Mesenchymal stem cell (in vitro differentiated cells and primary cell): ENCODE measurements around the gene ADARB2.

Experiments
- DNase-seq: peaks from one replicate; pipeline ENCODE4 v3.0.0-alpha.2; 2013
- H2AFZ ChIP-seq: one replicate; pipeline ENCODE4 v1.6.1; 2013; ENCODE audit warnings: low read depth, mild to moderate bottlenecking, control low read depth, inconsistent platforms, low read length, moderate library complexity
- H2AK5ac ChIP-seq: 2 replicates; pipeline ENCODE4 v1.6.1; 2013; ENCODE audit warnings: low read length, moderate library complexity, mild to moderate bottlenecking, inconsistent platforms; ENCODE audit not compliant: severe bottlenecking
- H2BK120ac ChIP-seq: one replicate; pipeline ENCODE4 v1.6.1; 2013; ENCODE audit warnings: low read depth, mild to moderate bottlenecking, inconsistent platforms, low read length, moderate library complexity
- H2BK12ac ChIP-seq, 2 experiments: one replicate each; pipeline ENCODE4 v1.6.1; 2013; ENCODE audit warnings: inconsistent platforms in 2 of 2, low read length in 2 of 2, mild to moderate bottlenecking in 2 of 2, moderate library complexity in 2 of 2, control low read depth in 1 of 2
- H2BK15ac ChIP-seq: one replicate; pipeline ENCODE4 v1.6.1; 2013; ENCODE audit warnings: mild to moderate bottlenecking, low read depth, inconsistent platforms; ENCODE audit not compliant: poor library complexity, severe bottlenecking
- H2BK5ac ChIP-seq: 2 replicates; pipeline ENCODE4 v1.6.1; 2013; ENCODE audit warnings: low read depth, mild to moderate bottlenecking, low read length, control low read depth, inconsistent platforms; ENCODE audit not compliant: poor library complexity, severe bottlenecking
- H3K14ac ChIP-seq, 2 experiments: one replicate each; pipeline ENCODE4 v1.6.1; 2013; ENCODE audit warnings: inconsistent platforms in 2 of 2, low read length in 2 of 2, control low read depth in 1 of 2, mild to moderate bottlenecking in 1 of 2, moderate library complexity in 1 of 2
- H3K18ac ChIP-seq, 2 experiments: one replicate each; pipeline ENCODE4 v1.6.1; 2013; ENCODE audit warnings: inconsistent platforms in 2 of 2, low read length in 2 of 2, control low read depth in 1 of 2, low read depth in 1 of 2, mild to moderate bottlenecking in 1 of 2
- H3K23ac ChIP-seq, 2 experiments: one replicate each; pipeline ENCODE4 v1.6.1; 2013; ENCODE audit warnings: inconsistent platforms in 2 of 2, low read length in 2 of 2, mild to moderate bottlenecking in 2 of 2, moderate library complexity in 2 of 2, control low read depth in 1 of 2
- H3K27ac ChIP-seq: 2 replicates; pipeline ENCODE4 v1.5.1; 2013; ENCODE audit warnings: mild to moderate bottlenecking, moderate library complexity, low read length, control low read depth, inconsistent platforms; ENCODE audit not compliant: poor library complexity, severe bottlenecking
- H3K27me3 ChIP-seq, 2 experiments: 2 replicates each; pipeline versions ENCODE4 v1.6.1 to v1.7.0; 2013; ENCODE audit warnings: low read length in 2 of 2, mild to moderate bottlenecking in 2 of 2, moderate library complexity in 2 of 2, control low read depth in 1 of 2, inconsistent platforms in 1 of 2; ENCODE audit not compliant: control insufficient read depth in 1 of 2, insufficient read depth in 1 of 2
- H3K36me3 ChIP-seq, 2 experiments: 2 replicates each; pipeline versions ENCODE4 v1.6.1 to v1.7.0; 2013; ENCODE audit warnings: low read length in 2 of 2, control low read depth in 1 of 2, inconsistent platforms in 1 of 2, low read depth in 1 of 2, mild to moderate bottlenecking in 1 of 2; ENCODE audit not compliant: insufficient read depth in 2 of 2, control insufficient read depth in 1 of 2
- H3K4ac ChIP-seq, 2 experiments: one replicate each; pipeline ENCODE4 v1.6.1; 2013; ENCODE audit warnings: inconsistent platforms in 2 of 2, low read length in 2 of 2, mild to moderate bottlenecking in 2 of 2, moderate library complexity in 2 of 2, control low read depth in 1 of 2, low read depth in 1 of 2
- H3K4me1 ChIP-seq: 2 replicates; pipeline ENCODE4 v1.6.1; 2013; ENCODE audit warnings: low read depth, low read length, control low read depth; ENCODE audit not compliant: control insufficient read depth, insufficient read depth
- H3K4me2 ChIP-seq: 2 replicates; pipeline ENCODE4 v1.6.1; 2013; ENCODE audit warnings: low read length, mild to moderate bottlenecking, inconsistent platforms; ENCODE audit not compliant: poor library complexity, severe bottlenecking
- H3K4me3 ChIP-seq, 2 experiments: 2 replicates each; pipeline versions ENCODE4 v1.5.1 to v1.7.0; 2013; ENCODE audit warnings: low read length in 2 of 2, mild to moderate bottlenecking in 2 of 2, control low read depth in 1 of 2, low read depth in 1 of 2; ENCODE audit not compliant: insufficient read depth in 1 of 2
- H3K79me1 ChIP-seq: replicated peaks from 2 replicates; pipeline ENCODE4 v1.6.1; 2013; ENCODE audit warnings: mild to moderate bottlenecking, control low read depth, low read length, inconsistent platforms; ENCODE audit not compliant: poor library complexity, severe bottlenecking
- H3K9ac ChIP-seq: 2 replicates; pipeline ENCODE4 v1.7.0; 2013; ENCODE audit warnings: mild to moderate bottlenecking, low read length, moderate library complexity
- H3K9me3 ChIP-seq: 2 replicates; pipeline ENCODE4 v1.7.0; 2013; ENCODE audit warnings: mild to moderate bottlenecking, low read length; ENCODE audit not compliant: control insufficient read depth
- H4K8ac ChIP-seq: one replicate; pipeline ENCODE4 v1.6.1; 2013; ENCODE audit warnings: inconsistent platforms, mild to moderate bottlenecking, low read length, moderate library complexity
- H4K91ac ChIP-seq: one replicate; pipeline ENCODE4 v1.6.1; 2013; ENCODE audit warnings: mild to moderate bottlenecking, low read length, inconsistent platforms
- WGBS: methylation state at CpG from one replicate; pipeline ENCODE4 v1.1.7; 2013; ENCODE audit warnings: mixed read lengths; 5-methylcytosine and 5-hydroxymethylcytosine counted together

The ADARB2 gene

GRCh38 chr10:1521741-1522140, 215.6 kb downstream of the ADARB2 start:
- no peak overlapping the region for H3K27ac ChIP-seq
- no peak overlapping the region for H3K9ac ChIP-seq
- H2BK12ac ChIP-seq: no peak overlapping the region
- H3K4me1 ChIP-seq: peaks cover 3% of the 10 kb centered on the region
- H3K9me3 ChIP-seq: peaks cover 5% of the 10 kb centered on the region
- no peak overlapping the region for H4K91ac ChIP-seq
- no peak overlapping the region for H2BK15ac ChIP-seq
- H2BK5ac ChIP-seq: no peak overlapping the region
- H2AK5ac ChIP-seq: no peak overlapping the region
- H3K4ac ChIP-seq: no peak overlapping the region
- DNase-seq: no peak
- no peak overlapping the region for H3K23ac ChIP-seq
- no peak overlapping the region for H3K14ac ChIP-seq
- no peak overlapping the region for H3K4me3 ChIP-seq
- H3K79me1 ChIP-seq: no peaks in the 10 kb centered on the region
- H3K18ac ChIP-seq: no peak overlapping the region
- WGBS: 85% methylated on average over 6 of the region's 6 CpGs
- H2AFZ ChIP-seq: no peak overlapping the region
- no peak overlapping the region for H2BK120ac ChIP-seq
- H3K36me3 ChIP-seq: no peaks in the 10 kb centered on the region
- no peak overlapping the region for H3K4me2 ChIP-seq
- no peaks in the 10 kb centered on the region for H3K27me3 ChIP-seq
- no peak overlapping the region for H4K8ac ChIP-seq

GRCh38 chr10:1520909-1521565, 216.3 kb downstream of the ADARB2 start:
- Histone ChIP-seq H3K4me1 (peaks cover 3% of the 10 kb centered on the region), H3K27me3 (no peaks in the 10 kb centered on the region), H3K27ac (no peak overlapping the region), H3K4me3 (no peak overlapping the region), H2BK120ac (no peak overlapping the region), H4K8ac (no peak overlapping the region), H3K4ac (no peak overlapping the region), H3K23ac (no peak overlapping the region), H3K18ac (no peak overlapping the region), H2AFZ (no peak overlapping the region), H3K9me3 (peaks cover 5% of the 10 kb centered on the region), H4K91ac (no peak overlapping the region), H2AK5ac (no peak overlapping the region), H3K4me2 (no peak overlapping the region), H3K14ac (no peak overlapping the region), H3K9ac (no peak overlapping the region), H3K36me3 (no peaks in the 10 kb centered on the region), H2BK15ac (no peak overlapping the region), H2BK5ac (no peak overlapping the region), H2BK12ac (no peak overlapping the region), H3K79me1 (no peaks in the 10 kb centered on the region)
- 77% methylated on average over 13 of the region's 14 CpGs for WGBS
- no peak for DNase-seq

GRCh38 chr10:1519391-1519790, 217.9 kb downstream of the ADARB2 start:
- Histone ChIP-seq H2BK120ac (no peak overlapping the region), H3K27ac (no peak overlapping the region), H3K14ac (no peak overlapping the region), H2BK15ac (no peak overlapping the region), H3K27me3 (no peaks in the 10 kb centered on the region), H2AK5ac (no peak overlapping the region), H2BK5ac (no peak overlapping the region), H4K91ac (no peak overlapping the region), H3K18ac (no peak overlapping the region), H3K79me1 (no peaks in the 10 kb centered on the region), H3K4me3 (no peak overlapping the region), H3K9me3 (peaks cover 8% of the 10 kb centered on the region), H3K23ac (no peak overlapping the region), H3K4me2 (no peak overlapping the region), H2AFZ (no peak overlapping the region), H3K36me3 (no peaks in the 10 kb centered on the region), H3K9ac (no peak overlapping the region), H2BK12ac (no peak overlapping the region), H3K4ac (no peak overlapping the region), H3K4me1 (peaks cover 3% of the 10 kb centered on the region), H4K8ac (no peak overlapping the region)
- no peak for DNase-seq
- WGBS: 89% methylated on average over 6 of the region's 6 CpGs

GRCh38 chr10:1517684-1518083, 219.6 kb downstream of the ADARB2 start:
- H2BK5ac ChIP-seq: no peak overlapping the region
- H3K9me3 ChIP-seq: peaks cover 8% of the 10 kb centered on the region
- no peak overlapping the region for H2AK5ac ChIP-seq
- H3K14ac ChIP-seq: no peak overlapping the region
- 77% methylated on average over 4 of the region's 7 CpGs for WGBS
- peaks cover 3% of the 10 kb centered on the region for H3K4me1 ChIP-seq
- no peak overlapping the region for H3K4me3 ChIP-seq
- H3K9ac ChIP-seq: no peak overlapping the region
- H3K27me3 ChIP-seq: no peaks in the 10 kb centered on the region
- no peak overlapping the region for H3K27ac ChIP-seq
- no peak overlapping the region for H3K4me2 ChIP-seq
- no peak overlapping the region for H2BK12ac ChIP-seq
- no peak overlapping the region for H2BK15ac ChIP-seq
- H4K8ac ChIP-seq: no peak overlapping the region
- no peak overlapping the region for H2AFZ ChIP-seq
- DNase-seq: no peak
- no peaks in the 10 kb centered on the region for H3K36me3 ChIP-seq
- no peak overlapping the region for H4K91ac ChIP-seq
- H3K18ac ChIP-seq: no peak overlapping the region
- H3K79me1 ChIP-seq: no peaks in the 10 kb centered on the region
- no peak overlapping the region for H2BK120ac ChIP-seq
- H3K4ac ChIP-seq: no peak overlapping the region
- H3K23ac ChIP-seq: no peak overlapping the region
